MM.1S (cell line): ENCODE measurements around the gene AP4S1.

ENCODE experiments used
- DNase-seq: peaks from one replicate; pipeline ENCODE4 v3.0.0-alpha.2; 2015
- H2AFZ ChIP-seq: fragments of 300-600 bp; sonication (generic); 2 replicates; pipeline ENCODE4 v1.6.0; 2016; ENCODE audit warnings: antibody characterized with exemption, low read length
- H3F3A ChIP-seq: fragments of 300-600 bp; sonication (generic); 2 replicates; pipeline ENCODE4 v1.6.1; 2016; ENCODE audit warnings: mild to moderate bottlenecking, antibody characterized with exemption, low read length, moderate library complexity, mixed read lengths; ENCODE audit not compliant: insufficient read depth
- H3K27ac ChIP-seq: fragments of 300-600 bp; sonication (generic); 2 replicates; pipeline ENCODE4 v1.5.1; 2016; ENCODE audit warnings: mild to moderate bottlenecking, low read length
- H3K27me3 ChIP-seq: fragments of 300-600 bp; sonication (generic); replicated peaks from 2 replicates; pipeline ENCODE4 v1.6.0; 2016; ENCODE audit warnings: low read length; ENCODE audit not compliant: insufficient read depth
- H3K36me3 ChIP-seq: fragments of 300-600 bp; sonication (generic); replicated peaks from 2 replicates; pipeline ENCODE4 v1.6.1; 2016; ENCODE audit warnings: mild to moderate bottlenecking, low read length, mixed read lengths; ENCODE audit not compliant: insufficient read depth
- H3K4me1 ChIP-seq: fragments of 300-600 bp; sonication (generic); 2 replicates; pipeline ENCODE4 v1.6.1; 2016; ENCODE audit warnings: low read length, mixed read lengths
- H3K4me2 ChIP-seq: fragments of 300-600 bp; sonication (generic); 2 replicates; pipeline ENCODE4 v1.6.0; 2016; ENCODE audit warnings: low read depth, low read length
- H3K4me3 ChIP-seq: fragments of 300-600 bp; sonication (generic); 2 replicates; pipeline ENCODE4 v1.5.1; 2016; ENCODE audit warnings: low read length, mixed read lengths
- H3K79me2 ChIP-seq: fragments of 300-600 bp; sonication (generic); 2 replicates; pipeline ENCODE4 v1.6.1; 2016; ENCODE audit warnings: mixed run types, low read length, mixed read lengths
- H3K9ac ChIP-seq: fragments of 300-600 bp; sonication (generic); 2 replicates; pipeline ENCODE4 v1.6.1; 2016; ENCODE audit warnings: low read length, mixed read lengths
- H3K9me2 ChIP-seq: fragments of 300-600 bp; sonication (generic); replicated peaks from 2 replicates; pipeline ENCODE4 v1.6.1; 2016; ENCODE audit warnings: mild to moderate bottlenecking, low read length, mixed read lengths; ENCODE audit not compliant: insufficient read depth
- H3K9me3 ChIP-seq: fragments of 300-600 bp; sonication (generic); replicated peaks from 2 replicates; pipeline ENCODE4 v1.6.1; 2016; ENCODE audit warnings: mild to moderate bottlenecking, low read length, mixed read lengths; ENCODE audit not compliant: insufficient read depth
- H4K20me1 ChIP-seq: fragments of 300-600 bp; sonication (generic); 2 replicates; pipeline ENCODE4 v1.6.1; 2016; ENCODE audit warnings: mild to moderate bottlenecking, low read length, moderate library complexity, mixed read lengths; ENCODE audit not compliant: insufficient read depth
- CTCF ChIP-seq: fragments of 300-600 bp; sonication (generic); IDR thresholded peaks from 2 replicates; pipeline ENCODE4 v1.5.1; 2016; ENCODE audit warnings: antibody characterized with exemption, low read length, mixed read lengths
- EZH2 ChIP-seq: fragments of 300-600 bp; sonication (generic); optimal IDR thresholded peaks from 2 replicates; pipeline ENCODE3; 2017; ENCODE audit warnings: low read depth, mild to moderate bottlenecking, antibody characterized with exemption, low read length, mixed read lengths
- EZH2phosphoT487 ChIP-seq: fragments of 300-600 bp; sonication (generic); IDR thresholded peaks from 2 replicates; pipeline ENCODE4 v1.6.1; 2018; ENCODE audit warnings: antibody characterized with exemption, low read length

AP4S1 gene

GRCh38 chr14:30996892-30997659 lies 28.4 kb upstream of the AP4S1 start:
- Histone ChIP-seq H3K36me3 (no peaks in the 10 kb centered on the region), H3K9ac (no peak overlapping the region), H3K4me1 (no peaks in the 10 kb centered on the region), H4K20me1 (no peaks in the 10 kb centered on the region), H3K79me2 (peaks cover 65% of the 10 kb centered on the region), H3K9me2 (no peaks in the 10 kb centered on the region), H3K4me2 (no peak overlapping the region), H3K9me3 (no peaks in the 10 kb centered on the region), H3K27me3 (no peaks in the 10 kb centered on the region), H2AFZ (no peak overlapping the region), H3F3A (no peaks in the 10 kb centered on the region), H3K4me3 (no peak overlapping the region), H3K27ac (no peak overlapping the region)
- DNase-seq, result no peak
- TF ChIP-seq EZH2 (no peak), CTCF (no peak), EZH2phosphoT487 (no peak)

- Histone ChIP-seq H3F3A (no peaks in the 10 kb centered on the region), H2AFZ (no peak overlapping the region), H3K27ac (no peak overlapping the region), H3K9me2 (no peaks in the 10 kb centered on the region), H3K79me2 (peaks cover 67% of the 10 kb centered on the region), H4K20me1 (no peaks in the 10 kb centered on the region), H3K27me3 (no peaks in the 10 kb centered on the region), H3K9me3 (no peaks in the 10 kb centered on the region), H3K36me3 (no peaks in the 10 kb centered on the region), H3K4me2 (no peak overlapping the region), H3K4me1 (no peaks in the 10 kb centered on the region), H3K4me3 (no peak overlapping the region), H3K9ac (no peak overlapping the region)
- no peak for TF ChIP-seq CTCF
- DNase-seq, result no peak
Measured at GRCh38 chr14:30998100-30998706, 27.2 kb upstream of the AP4S1 start.

GRCh38 chr14:30999038-30999773 lies 26.2 kb upstream of the AP4S1 start:
- Histone ChIP-seq H2AFZ (no peak overlapping the region), H3F3A (no peaks in the 10 kb centered on the region), H3K9me2 (no peaks in the 10 kb centered on the region), H3K4me1 (no peaks in the 10 kb centered on the region), H4K20me1 (no peaks in the 10 kb centered on the region), H3K4me2 (no peak overlapping the region), H3K36me3 (no peaks in the 10 kb centered on the region), H3K79me2 (peaks cover 63% of the 10 kb centered on the region), H3K4me3 (no peak overlapping the region), H3K9ac (no peak overlapping the region), H3K27ac (no peak overlapping the region), H3K9me3 (no peaks in the 10 kb centered on the region), H3K27me3 (no peaks in the 10 kb centered on the region)
- TF ChIP-seq EZH2phosphoT487 (no peak), CTCF (no peak), EZH2 (no peak)
- DNase-seq, result no peak
